HG02970 (cell line): ENCODE results near the gene ARSB.
"Not testable (repeated sequence)": the region's sequence is repeated elsewhere in the genome, so short reads cannot be mapped to it uniquely, and the experiment has no call there.

Experiments
- ATAC-seq: cut with Tn5 transposase; IDR thresholded peaks from one replicate; pipeline ENCODE4 v1.9.1; 2021; ENCODE audit warnings: mild to moderate bottlenecking, moderate library complexity, moderate number of reproducible peaks; ENCODE audit not compliant: unreplicated experiment, low FRiP score

Gene ARSB

GRCh38 chr5:78791501-78792100, 193.5 kb downstream of the ARSB start:
- ATAC-seq, result no peak

GRCh38 chr5:78787783-78788182, 197.3 kb downstream of the ARSB start:
- ATAC-seq, result no peak

GRCh38 chr5:78785454-78785853, 199.7 kb downstream of the ARSB start:
- ATAC-seq, result no peak

GRCh38 chr5:78783434-78784130, 201.5 kb downstream of the ARSB start:
- ATAC-seq, result no peak

GRCh38 chr5:78782728-78783127, 202.4 kb downstream of the ARSB start:
- no peak for ATAC-seq

GRCh38 chr5:78781611-78782286, 203.4 kb downstream of the ARSB start:
- no peak for ATAC-seq

GRCh38 chr5:78779771-78780616, 205.1 kb downstream of the ARSB start:
- no peak for ATAC-seq

GRCh38 chr5:78779262-78779661, 205.8 kb downstream of the ARSB start:
- no peak for ATAC-seq

- no peak for ATAC-seq
Observed at GRCh38 chr5:78778538-78778937, 206.6 kb downstream of the ARSB start.

GRCh38 chr5:78777901-78778300, 207.2 kb downstream of the ARSB start:
- ATAC-seq, result no peak

GRCh38 chr5:78776637-78777036, 208.5 kb downstream of the ARSB start:
- ATAC-seq, result no peak

- no peak for ATAC-seq
Observed at GRCh38 chr5:78773655-78774054, 211.5 kb downstream of the ARSB start.

- ATAC-seq, result no peak
Observed at GRCh38 chr5:78771260-78772205, 213.6 kb downstream of the ARSB start.

- ATAC-seq, result no peak
Observed at GRCh38 chr5:78768781-78769380, 216.2 kb downstream of the ARSB start.

GRCh38 chr5:78766412-78766762, 218.7 kb downstream of the ARSB start:
- ATAC-seq, result no peak

- no peak for ATAC-seq
Observed at GRCh38 chr5:78765756-78766411, 219.2 kb downstream of the ARSB start.

GRCh38 chr5:78765116-78765515, 220.0 kb downstream of the ARSB start:
- ATAC-seq, result no peak

GRCh38 chr5:78763659-78764189, 221.4 kb downstream of the ARSB start:
- no peak for ATAC-seq

GRCh38 chr5:78762743-78763142, 222.4 kb downstream of the ARSB start:
- ATAC-seq, result not testable (repeated sequence)
